WTC11 (cell line): ENCODE measurements around the gene ITPR2. TPM values are rescaled to one million over a fixed set of nuclear protein-coding genes. Genes with fewer than 3 reads are reported as not detected.

Experiments
- ATAC-seq: fragments of 200-7000 bp; cut with Tn5 transposase; 2 replicates; pipeline ENCODE4 v1.10.0; 2021; ENCODE audit warnings: mild to moderate bottlenecking, moderate library complexity
- CTCF ChIA-PET: fragments of 300-600 bp; sonication (Branson Sonifier 250); formaldehyde crosslinking; loops from one replicate; lab custom pipeline; 2021; ENCODE audit warnings: antibody characterized with exemption; lab: Charles Lee
- POLR2A ChIA-PET: fragments of 350-600 bp; sonication (Branson Sonifier 250); formaldehyde crosslinking; loops from one replicate; lab custom pipeline; 2021; ENCODE audit warnings: antibody characterized with exemption; lab: Charles Lee
- DNase-seq: peaks from one replicate; pipeline ENCODE4 v3.0.0; 2021; ENCODE audit warnings: low spot score
- H3K27ac Mint-ChIP-seq: 2 replicates; pipeline ENCODE4 v1.8.0; 2021; ENCODE audit warnings: mixed read lengths
- H3K27me3 Mint-ChIP-seq: 2 replicates; pipeline ENCODE4 v1.8.0; 2021; ENCODE audit warnings: low read depth, mild to moderate bottlenecking, moderate library complexity, mixed read lengths
- H3K36me3 Mint-ChIP-seq: 2 replicates; pipeline ENCODE4 v1.8.0; 2021; ENCODE audit warnings: mixed read lengths
- H3K4me1 Mint-ChIP-seq: 2 replicates; pipeline ENCODE4 v1.8.0; 2022; ENCODE audit warnings: mixed read lengths
- H3K4me3 Mint-ChIP-seq: 2 replicates; pipeline ENCODE4 v1.8.0; 2021; ENCODE audit warnings: mild to moderate bottlenecking, moderate library complexity, mixed read lengths
- H3K9me3 Mint-ChIP-seq: 2 replicates; pipeline ENCODE4 v1.8.0; 2021; ENCODE audit warnings: mixed read lengths
- GRHL2 ChIP-seq: fragments of 250-450 bp; sonication (Bioruptor Pico); IDR thresholded peaks from 2 replicates; pipeline ENCODE4 v1.8.0; 2022; ENCODE audit warnings: mild to moderate bottlenecking, moderate library complexity; ENCODE audit not compliant: insufficient replicate concordance, severe bottlenecking
- OVOL2 ChIP-seq: fragments of 250-450 bp; sonication (Bioruptor Pico); IDR thresholded peaks from 2 replicates; pipeline ENCODE4 v1.9.0; 2021; ENCODE audit warnings: mild to moderate bottlenecking, borderline replicate concordance
- PRRX2 ChIP-seq: fragments of 250-450 bp; sonication (Bioruptor Pico); IDR thresholded peaks from 2 replicates; pipeline ENCODE4 v1.8.0; 2021; ENCODE audit warnings: mild to moderate bottlenecking
- TEAD1 ChIP-seq: sonication (generic); formaldehyde crosslinking; IDR thresholded peaks from 2 replicates; pipeline ENCODE4 v1.8.0; 2022; ENCODE audit warnings: mild to moderate bottlenecking, missing genetic modification reagents
- TP53 ChIP-seq: sonication (generic); formaldehyde crosslinking; IDR thresholded peaks from 2 replicates; pipeline ENCODE4 v1.8.1; 2023; ENCODE audit warnings: mild to moderate bottlenecking, missing genetic modification reagents
- ZNF396 ChIP-seq: fragments of 250-450 bp; sonication (Bioruptor Pico); IDR thresholded peaks from 2 replicates; pipeline ENCODE4 v1.8.0; 2021; ENCODE audit warnings: mild to moderate bottlenecking, moderate library complexity, borderline replicate concordance
- total RNA-seq: library from RNA; stranded (reverse); gene quantifications from 3 replicates; pipeline ENCODE4 v1.2.3, GENCODE V29; 2021
- TF ChIP-seq, protein P1 (sequence below): fragments of 200-600 bp; IDR thresholded peaks from 2 replicates; pipeline ENCODE4 v1.8.0; 2022; ENCODE audit warnings: antibody characterized with exemption
- TF ChIP-seq, protein P2 (sequence below): fragments of 250-450 bp; sonication (Bioruptor Pico); conservative IDR thresholded peaks from 2 replicates; pipeline ENCODE4 v1.9.0; 2021; ENCODE audit warnings: mild to moderate bottlenecking
- TF ChIP-seq, protein P3 (sequence below): sonication (generic); formaldehyde crosslinking; IDR thresholded peaks from 2 replicates; pipeline ENCODE4 v1.8.1; 2023; ENCODE audit warnings: mild to moderate bottlenecking, missing genetic modification reagents, moderate library complexity
- TF ChIP-seq, protein P4 (sequence below): sonication (generic); formaldehyde crosslinking; IDR thresholded peaks from 2 replicates; pipeline ENCODE4 v1.8.1; 2023; ENCODE audit warnings: mild to moderate bottlenecking, missing genetic modification reagents
- TF ChIP-seq, protein P5 (sequence below): sonication (generic); formaldehyde crosslinking; IDR thresholded peaks from 2 replicates; pipeline ENCODE4 v1.8.0; 2022; ENCODE audit warnings: mild to moderate bottlenecking, missing genetic modification reagents
- TF ChIP-seq, protein P6 (sequence below): fragments of 250-450 bp; sonication (Bioruptor Pico); IDR thresholded peaks from 2 replicates; pipeline ENCODE4 v1.9.0; 2021; ENCODE audit warnings: moderate library complexity, mild to moderate bottlenecking, inconsistent platforms, borderline replicate concordance

ITPR2 gene
- total RNA-seq, 1 experiment from 2014 or later: 50.7 TPM

DNA sequence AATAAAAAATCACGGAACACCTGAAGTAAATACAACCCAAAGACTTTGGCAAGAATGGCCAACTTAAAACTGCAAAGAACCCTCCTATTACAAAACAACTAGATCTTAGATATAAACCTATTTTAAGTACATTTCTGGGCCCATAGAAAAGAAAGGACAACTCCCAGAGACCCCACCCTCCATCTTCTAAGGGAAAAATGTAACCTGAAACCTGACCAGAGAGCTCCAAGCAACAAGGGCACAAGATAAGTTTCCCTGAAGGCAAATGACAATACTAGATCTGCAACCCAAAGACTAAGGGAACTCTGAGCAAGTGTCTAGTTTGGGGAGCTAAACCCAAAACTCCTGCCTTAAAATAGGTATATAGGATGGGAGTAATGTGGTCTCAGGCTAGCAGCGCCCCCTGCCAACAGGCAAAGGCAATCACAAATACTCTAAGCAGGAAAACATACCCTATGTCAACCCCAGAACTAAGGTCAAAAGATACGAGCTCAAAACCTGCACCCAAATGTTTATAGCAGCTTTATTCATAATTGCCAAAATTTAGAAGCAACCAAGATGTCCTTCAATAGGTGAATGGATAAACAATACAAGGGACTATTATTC, 218.9 kb downstream of the ITPR2 start:
- Mint-ChIP-seq H3K4me1 (peaks cover 7% of the 10 kb centered on the region), H3K4me3 (no peak overlapping the region), H3K36me3 (peaks cover 11% of the 10 kb centered on the region), H3K27me3 (no peaks in the 10 kb centered on the region), H3K9me3 (peaks cover 4% of the 10 kb centered on the region; the same call in 1 of the 2 replicates), H3K27ac (peak overlapping the region; percentile 30; the same call in 1 of the 2 replicates)
- peak; percentile 60 for DNase-seq
- ATAC-seq: peak; percentile 96
- TF ChIP-seq, protein P1, sequence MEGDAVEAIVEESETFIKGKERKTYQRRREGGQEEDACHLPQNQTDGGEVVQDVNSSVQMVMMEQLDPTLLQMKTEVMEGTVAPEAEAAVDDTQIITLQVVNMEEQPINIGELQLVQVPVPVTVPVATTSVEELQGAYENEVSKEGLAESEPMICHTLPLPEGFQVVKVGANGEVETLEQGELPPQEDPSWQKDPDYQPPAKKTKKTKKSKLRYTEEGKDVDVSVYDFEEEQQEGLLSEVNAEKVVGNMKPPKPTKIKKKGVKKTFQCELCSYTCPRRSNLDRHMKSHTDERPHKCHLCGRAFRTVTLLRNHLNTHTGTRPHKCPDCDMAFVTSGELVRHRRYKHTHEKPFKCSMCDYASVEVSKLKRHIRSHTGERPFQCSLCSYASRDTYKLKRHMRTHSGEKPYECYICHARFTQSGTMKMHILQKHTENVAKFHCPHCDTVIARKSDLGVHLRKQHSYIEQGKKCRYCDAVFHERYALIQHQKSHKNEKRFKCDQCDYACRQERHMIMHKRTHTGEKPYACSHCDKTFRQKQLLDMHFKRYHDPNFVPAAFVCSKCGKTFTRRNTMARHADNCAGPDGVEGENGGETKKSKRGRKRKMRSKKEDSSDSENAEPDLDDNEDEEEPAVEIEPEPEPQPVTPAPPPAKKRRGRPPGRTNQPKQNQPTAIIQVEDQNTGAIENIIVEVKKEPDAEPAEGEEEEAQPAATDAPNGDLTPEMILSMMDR: peak; percentile 66
- no peak for TF ChIP-seq GRHL2 (CRISPR knock-in tag)
- CTCF ChIA-PET: interaction anchor here (0.5 to 2.0 kb wide), 49 partner anchors 10 to 520 kb away, joined by 3 to 36 read pairs (median 4); no protein-coding TSS in a partner anchor
- POLR2A ChIA-PET: interaction anchor here (0.6 kb wide), 2 partner anchors 20 to 101 kb away, joined by 5 to 7 read pairs; no protein-coding TSS in a partner anchor

DNA sequence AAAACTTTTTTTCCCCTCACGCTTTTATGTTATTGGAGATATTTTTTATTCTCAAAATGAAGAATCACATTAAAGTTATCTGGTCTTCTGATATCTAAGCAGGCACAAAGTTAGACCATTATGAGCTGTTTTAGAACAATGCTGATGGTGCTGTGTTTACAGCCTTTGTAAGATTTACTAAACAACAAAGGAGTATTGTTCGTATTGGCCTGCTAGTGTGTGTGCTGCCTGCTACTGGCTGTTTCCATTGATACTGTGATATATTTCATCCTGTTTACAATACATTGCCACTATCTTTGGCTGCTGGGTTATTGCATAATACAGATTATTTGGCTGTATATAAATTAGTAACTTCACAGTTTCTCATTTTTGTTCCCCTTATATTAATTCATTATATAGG, 220.8 kb downstream of the ITPR2 start:
- Mint-ChIP-seq H3K36me3 (peaks cover 8% of the 10 kb centered on the region), H3K9me3 (peaks cover 4% of the 10 kb centered on the region; the same call in 1 of the 2 replicates), H3K4me1 (peaks cover 7% of the 10 kb centered on the region), H3K27ac (no peak overlapping the region), H3K4me3 (no peak overlapping the region), H3K27me3 (no peaks in the 10 kb centered on the region)
- POLR2A ChIA-PET: no interaction called here
- no peak for TF ChIP-seq ZNF396
- ATAC-seq (no peak), DNase-seq (no peak)
- CTCF ChIA-PET: interaction anchor here (1.3 kb wide), 1 partner anchor 89 kb away, joined by 3 read pairs; no protein-coding TSS in a partner anchor

DNA sequence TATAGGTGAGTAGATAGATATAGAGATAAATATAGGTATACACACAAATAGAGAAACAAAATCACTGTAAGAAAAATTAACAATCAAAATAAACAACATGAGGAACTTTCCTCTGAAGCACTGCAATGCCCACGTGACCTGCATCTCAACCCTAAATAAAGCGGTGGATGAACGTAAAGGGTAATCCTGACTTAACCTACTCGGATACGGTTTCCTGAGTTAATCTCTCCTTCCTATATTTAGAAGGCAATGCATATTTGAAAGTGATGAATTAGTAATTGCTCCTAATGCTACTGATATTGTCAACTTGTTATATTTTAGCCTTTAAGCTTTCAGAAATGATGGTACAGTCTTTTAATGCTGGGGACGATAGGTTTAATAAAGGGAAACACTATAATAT, 221.4 kb downstream of the ITPR2 start:
- Mint-ChIP-seq H3K4me1 (peaks cover 7% of the 10 kb centered on the region), H3K4me3 (no peak overlapping the region), H3K36me3 (peaks cover 3% of the 10 kb centered on the region), H3K27ac (no peak overlapping the region), H3K9me3 (peaks cover under 1% of the 10 kb centered on the region; the same call in 1 of the 2 replicates), H3K27me3 (no peaks in the 10 kb centered on the region)
- CTCF ChIA-PET: interaction anchor here (1.3 kb wide), 1 partner anchor 90 kb away, joined by 3 read pairs; no protein-coding TSS in a partner anchor
- DNase-seq (no peak), ATAC-seq (no peak)
- POLR2A ChIA-PET: no interaction called here
- TF ChIP-seq TEAD1 (CRISPR knock-in tag) (no peak), TP53 (CRISPR knock-in tag) (no peak), PRRX2 (CRISPR knock-in tag) (no peak), OVOL2 (CRISPR knock-in tag) (no peak)
- TF ChIP-seq, protein P2, sequence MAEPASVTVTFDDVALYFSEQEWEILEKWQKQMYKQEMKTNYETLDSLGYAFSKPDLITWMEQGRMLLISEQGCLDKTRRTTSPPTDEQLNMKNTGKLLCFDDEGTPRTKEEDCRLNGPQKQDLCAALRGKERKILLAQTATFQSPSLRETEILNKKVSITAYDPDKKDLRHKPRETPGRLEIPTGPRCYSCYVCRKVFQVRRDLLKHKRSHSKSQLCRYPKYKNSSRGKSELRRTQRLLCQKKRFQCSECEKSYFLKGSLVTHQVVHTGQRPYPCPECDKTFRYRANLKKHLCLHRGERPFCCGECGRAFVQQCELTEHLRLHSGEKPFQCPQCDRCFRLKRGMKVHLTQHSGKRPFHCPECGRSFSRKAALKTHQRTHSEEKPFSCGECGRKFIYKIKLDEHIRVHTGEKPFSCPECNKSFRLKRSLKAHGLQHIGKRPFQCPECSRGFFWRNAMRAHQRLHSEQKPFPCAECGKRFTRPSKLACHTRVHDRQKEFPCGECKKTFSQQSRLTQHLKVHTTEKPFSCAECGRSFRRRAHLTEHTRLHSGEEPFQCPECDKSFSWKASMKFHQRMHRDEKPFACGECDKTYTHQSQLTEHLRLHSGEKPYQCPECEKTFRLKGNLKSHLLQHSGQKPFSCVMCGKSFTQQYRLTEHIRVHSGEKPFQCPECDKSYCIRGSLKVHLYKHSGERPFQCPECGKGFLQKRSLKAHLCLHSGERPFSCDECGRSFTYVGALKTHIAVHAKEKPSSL: no peak
- TF ChIP-seq, protein P3, sequence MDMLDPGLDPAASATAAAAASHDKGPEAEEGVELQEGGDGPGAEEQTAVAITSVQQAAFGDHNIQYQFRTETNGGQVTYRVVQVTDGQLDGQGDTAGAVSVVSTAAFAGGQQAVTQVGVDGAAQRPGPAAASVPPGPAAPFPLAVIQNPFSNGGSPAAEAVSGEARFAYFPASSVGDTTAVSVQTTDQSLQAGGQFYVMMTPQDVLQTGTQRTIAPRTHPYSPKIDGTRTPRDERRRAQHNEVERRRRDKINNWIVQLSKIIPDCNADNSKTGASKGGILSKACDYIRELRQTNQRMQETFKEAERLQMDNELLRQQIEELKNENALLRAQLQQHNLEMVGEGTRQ (CRISPR knock-in tag): no peak
- TF ChIP-seq, protein P4, sequence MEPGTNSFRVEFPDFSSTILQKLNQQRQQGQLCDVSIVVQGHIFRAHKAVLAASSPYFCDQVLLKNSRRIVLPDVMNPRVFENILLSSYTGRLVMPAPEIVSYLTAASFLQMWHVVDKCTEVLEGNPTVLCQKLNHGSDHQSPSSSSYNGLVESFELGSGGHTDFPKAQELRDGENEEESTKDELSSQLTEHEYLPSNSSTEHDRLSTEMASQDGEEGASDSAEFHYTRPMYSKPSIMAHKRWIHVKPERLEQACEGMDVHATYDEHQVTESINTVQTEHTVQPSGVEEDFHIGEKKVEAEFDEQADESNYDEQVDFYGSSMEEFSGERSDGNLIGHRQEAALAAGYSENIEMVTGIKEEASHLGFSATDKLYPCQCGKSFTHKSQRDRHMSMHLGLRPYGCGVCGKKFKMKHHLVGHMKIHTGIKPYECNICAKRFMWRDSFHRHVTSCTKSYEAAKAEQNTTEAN: no peak
- TF ChIP-seq, protein P5, sequence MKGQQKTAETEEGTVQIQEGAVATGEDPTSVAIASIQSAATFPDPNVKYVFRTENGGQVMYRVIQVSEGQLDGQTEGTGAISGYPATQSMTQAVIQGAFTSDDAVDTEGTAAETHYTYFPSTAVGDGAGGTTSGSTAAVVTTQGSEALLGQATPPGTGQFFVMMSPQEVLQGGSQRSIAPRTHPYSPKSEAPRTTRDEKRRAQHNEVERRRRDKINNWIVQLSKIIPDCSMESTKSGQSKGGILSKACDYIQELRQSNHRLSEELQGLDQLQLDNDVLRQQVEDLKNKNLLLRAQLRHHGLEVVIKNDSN (CRISPR knock-in tag): no peak
- TF ChIP-seq, protein P6, sequence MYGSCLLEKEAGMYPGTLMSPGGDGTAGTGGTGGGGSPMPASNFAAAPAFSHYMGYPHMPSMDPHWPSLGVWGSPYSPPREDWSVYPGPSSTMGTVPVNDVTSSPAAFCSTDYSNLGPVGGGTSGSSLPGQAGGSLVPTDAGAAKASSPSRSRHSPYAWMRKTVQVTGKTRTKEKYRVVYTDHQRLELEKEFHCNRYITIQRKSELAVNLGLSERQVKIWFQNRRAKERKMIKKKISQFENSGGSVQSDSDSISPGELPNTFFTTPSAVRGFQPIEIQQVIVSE (CRISPR knock-in tag): no peak
